Activated naive CD4-positive, alpha-beta T cell treated with anti-CD3 and anti-CD28 coated beads, Interleukin-2, amount 50 U/mL, for 16 hours (primary cell): ENCODE data around the gene SPATA2.
A peak's percentile ranks its signal among the peaks of the same experiment; 100 is the strongest.
"Not testable (repeated sequence)": the region's sequence is repeated elsewhere in the genome, so short reads cannot be mapped to it uniquely, and the experiment has no call there.

Experiments used
- DNase-seq: peaks from one replicate; pipeline ENCODE4 v3.0.0-alpha.2; 2020

The SPATA2 gene

DNA sequence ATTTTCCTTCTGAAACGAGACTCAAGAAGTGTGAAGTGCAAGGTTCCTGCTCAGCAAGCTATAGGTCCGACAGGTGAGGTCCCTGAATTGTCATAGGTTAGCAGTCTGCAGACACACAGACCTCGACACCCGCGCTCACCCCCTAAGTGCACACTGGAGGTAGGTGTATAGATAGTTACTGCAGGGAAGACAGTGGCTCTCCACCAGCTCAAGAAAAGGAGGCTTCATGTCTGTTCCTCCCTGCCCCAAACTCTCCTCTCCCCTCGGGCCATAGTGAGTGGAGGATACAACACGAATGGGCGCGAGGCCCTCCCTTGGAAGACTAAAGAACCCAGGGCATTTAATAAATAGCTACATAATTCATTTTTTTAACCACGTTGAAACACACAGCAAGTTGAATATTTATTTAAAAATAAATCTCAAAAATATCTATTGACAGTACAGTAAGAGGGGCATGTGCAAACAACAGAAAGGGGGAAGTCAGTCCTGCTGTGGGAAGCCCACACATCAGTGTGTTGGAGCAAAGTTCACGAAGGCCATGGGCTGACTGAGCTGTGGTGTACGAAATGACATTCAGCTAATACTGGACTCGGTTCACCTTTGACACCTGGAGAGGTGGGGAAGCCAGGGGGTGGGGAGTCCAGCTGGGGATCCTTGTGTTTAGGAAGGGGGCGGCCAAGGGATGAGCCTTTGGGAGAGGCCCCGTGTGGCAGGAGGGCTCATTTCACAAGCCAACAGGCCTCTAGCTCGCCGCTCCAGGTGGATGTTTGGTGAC lies 10.7 kb downstream of the SPATA2 start:
- no peak for DNase-seq

DNA sequence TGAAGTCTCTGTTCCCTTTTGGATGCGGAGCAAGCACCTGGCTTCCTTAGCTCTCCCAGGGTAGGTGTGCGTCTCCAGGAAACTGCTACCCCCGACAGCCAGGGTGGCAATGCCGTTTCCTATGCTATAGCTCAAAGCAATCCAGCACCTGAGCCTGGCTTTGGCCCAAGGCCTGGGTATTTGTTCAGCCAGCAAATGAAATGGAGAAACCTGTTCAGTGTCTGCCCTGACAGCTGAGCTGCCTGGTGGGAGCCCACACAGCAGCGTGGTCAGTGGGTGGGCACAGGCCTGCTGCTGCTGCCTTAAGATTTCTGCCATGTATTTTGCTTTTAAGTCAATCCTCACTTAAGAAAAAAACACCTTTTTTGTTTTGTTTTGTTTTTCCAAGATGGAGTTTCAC lies 13.7 kb downstream of the SPATA2 start:
- DNase-seq: no peak

DNA sequence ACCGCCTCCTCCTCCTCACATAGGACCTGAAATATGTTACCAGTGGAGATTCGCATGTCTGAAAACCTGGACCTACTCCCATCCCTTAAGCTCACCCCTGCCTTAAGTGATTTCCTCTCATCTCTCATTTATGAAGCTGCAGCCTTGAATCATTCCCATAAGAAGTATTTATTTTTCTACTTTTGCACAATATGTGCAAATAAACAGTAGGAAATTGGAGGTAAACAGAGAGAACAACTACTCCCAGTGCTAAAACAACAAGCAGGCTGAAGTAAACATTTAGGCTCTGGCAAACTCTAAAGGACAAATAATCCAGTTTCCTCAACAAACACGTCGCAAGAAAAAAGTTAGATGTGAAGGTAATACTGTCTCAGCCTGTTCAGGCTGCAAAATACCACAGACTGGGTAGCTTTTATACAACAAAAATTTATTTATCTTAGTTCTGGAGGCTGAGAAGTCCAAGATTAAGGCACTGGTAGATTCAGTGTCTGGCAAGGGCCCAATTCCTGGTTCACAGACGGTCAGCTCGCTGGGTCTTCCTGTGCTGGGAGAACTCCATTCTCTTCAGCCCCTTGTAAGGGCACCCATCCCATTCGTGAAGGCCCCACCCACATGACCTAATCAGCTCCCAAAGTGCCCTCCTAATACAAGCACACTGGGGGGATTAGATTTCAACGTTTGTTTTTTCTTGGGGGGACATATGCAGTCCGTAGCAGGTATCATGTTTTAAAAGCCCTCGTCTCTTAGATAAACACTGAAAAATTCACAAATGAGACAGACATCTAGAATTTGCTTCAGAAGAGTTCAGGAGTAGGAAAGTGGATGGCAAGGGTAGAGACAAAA lies 15.6 kb downstream of the SPATA2 start:
- no peak for DNase-seq

DNA sequence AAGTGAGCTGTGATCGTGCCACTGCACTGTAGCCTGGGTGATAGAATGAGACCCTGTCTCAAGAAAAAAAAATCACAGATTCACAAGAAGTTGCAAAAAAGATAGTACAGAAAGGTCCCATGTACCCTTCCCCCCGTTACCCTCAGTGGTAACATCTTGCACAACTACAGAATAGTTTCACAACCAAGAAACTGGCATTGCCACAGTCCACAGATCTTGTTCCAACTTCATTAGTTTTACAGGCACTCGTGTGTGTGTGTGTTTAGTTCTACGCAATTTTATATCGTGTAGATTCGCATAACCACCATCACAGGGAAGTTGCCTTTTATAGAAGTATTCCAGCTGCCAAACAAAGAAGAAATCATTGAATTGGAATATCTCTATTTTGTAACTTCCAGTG lies 19.1 kb downstream of the SPATA2 start:
- no peak for DNase-seq

- DNase-seq: not testable (repeated sequence)
Measured at GRCh38 chr20:49895474-49896093, 19.7 kb downstream of the SPATA2 start.

DNA sequence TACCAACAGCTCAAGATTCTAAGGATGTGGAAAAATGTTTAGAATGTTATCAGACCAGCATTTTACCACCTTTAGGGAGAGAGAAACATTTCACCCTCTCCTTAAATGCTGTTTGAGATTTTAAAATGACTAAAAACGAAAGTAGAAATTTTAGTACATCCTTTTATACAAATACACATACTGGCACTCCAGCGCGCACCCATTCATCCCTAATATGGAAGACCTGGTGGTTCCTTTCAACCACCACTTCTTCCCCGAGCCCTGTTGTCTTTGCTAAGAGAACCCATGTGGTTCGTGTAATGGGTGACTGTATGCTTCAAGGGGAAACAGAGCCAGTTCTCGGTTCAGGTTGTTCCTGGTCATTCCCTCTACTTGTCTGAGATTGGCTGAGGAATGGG lies 21.3 kb downstream of the SPATA2 start:
- no peak for DNase-seq

DNA sequence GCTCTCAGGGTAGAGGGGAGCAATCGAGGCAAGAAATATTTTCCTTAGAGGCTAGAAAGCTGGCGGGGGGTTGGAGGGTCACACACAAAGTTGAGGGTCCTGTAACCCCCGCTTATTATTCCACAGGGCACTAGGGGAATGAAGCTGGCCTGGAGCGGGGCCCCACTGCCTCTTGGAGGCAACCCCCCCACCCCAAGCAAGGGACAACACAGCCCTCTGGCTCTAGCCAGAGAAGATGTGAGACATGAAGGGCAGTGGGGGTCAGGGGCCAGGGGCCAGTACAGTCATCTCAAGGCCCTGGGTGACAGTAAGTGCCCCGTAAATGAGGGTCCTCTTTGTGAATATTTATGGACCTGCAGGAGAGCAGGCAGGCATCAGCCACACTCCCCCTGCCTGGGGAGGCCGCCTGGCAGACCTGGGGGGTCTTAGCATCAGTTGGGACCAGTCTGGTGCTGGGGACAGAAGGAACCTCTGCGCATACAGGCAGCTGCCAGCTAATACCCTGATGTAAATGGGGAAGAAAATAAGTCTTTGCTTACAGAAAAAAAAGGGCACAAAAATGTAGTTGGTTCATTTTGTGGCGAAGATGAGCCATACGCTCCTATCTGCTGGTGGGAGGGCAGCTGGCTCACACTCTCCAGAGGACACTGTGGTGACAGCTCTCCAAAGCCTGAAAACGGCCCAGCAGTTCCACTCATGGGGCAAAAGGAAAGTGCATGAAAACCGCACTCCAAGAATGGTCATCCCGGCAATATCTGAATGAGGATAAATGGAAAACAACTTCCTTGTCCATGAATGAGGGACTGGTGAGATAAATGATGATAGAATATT lies 21.9 kb downstream of the SPATA2 start:
- DNase-seq: no peak

GRCh38 chr20:49892817-49893216 lies 22.5 kb downstream of the SPATA2 start:
- no peak for DNase-seq

GRCh38 chr20:49892260-49892659 lies 23.1 kb downstream of the SPATA2 start:
- DNase-seq: no peak

DNA sequence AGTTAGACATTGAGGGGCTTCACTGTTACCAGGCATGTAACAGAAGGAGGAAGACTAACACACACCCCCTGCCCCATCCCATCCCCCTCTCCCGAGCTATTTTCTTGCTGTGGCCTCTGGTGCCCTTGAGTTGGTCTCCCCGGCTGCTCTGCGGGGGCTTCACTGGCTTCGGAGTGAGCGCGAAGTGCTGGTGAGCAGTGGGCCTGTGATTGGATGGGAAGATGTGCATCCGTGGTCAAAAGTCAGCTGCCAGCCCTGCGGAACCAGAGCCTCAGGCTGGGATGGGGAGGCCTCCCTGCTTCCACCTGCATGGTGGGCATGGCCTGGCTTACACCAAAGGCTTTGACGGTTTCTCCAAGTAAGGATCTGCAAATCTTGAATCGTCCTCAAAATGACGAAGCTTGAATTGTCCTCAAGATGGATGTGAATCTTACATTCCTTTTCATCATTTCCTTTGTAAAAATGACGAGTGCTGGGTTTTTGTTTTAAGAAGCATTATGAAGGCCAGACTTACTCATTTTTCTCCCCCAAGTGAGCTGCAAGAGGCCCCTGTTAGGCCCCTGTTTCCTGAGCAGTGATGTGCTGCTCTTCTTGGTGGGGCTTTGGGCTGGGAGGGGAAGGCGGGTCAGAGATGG lies 23.7 kb downstream of the SPATA2 start:
- DNase-seq: no peak

DNA sequence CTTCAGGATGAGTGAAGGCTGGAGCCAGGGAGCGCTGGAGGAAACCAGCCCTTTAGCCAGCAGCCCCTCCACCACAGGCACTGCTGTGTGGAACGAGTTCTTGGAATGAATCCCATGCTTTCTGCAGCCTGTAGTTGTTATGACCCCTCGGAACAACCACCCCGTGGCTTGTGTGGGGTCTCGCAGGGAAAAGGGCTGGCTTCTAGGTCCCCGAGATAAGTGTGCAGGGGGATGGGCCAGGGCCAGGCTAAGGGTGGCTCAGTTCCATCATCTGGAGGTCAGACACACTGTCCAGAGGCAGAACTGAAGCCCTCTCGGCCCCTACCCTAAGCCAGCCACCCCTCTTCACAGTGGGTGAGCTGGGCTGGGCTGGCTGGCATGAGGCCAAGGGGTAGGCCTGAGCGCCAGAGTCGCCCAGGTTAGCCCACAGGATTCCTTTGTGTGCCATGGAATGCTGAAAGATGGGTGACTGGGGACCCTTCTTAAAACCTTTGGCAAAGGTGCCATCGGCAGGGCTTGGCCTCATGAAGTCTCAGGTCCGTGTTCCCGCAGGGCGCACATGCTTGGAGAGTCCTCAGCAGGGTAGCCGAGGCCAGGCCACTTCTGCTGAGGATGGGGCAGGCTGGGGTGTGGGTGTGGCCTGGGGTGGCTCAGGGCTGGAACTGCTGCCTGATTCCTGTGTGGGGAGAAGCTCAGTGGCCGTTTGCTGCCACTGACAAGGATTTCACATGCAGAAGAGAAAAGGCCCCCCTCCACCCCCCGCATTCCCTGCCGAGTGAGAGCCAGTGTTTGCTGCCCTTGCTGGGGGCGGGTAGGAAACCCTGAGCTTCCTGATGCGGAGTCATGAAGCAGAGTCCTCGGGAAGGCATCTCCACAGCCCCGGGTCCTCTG lies 24.6 kb downstream of the SPATA2 start:
- no peak for DNase-seq

- no peak for DNase-seq
Measured at GRCh38 chr20:49889935-49890333, 25.4 kb downstream of the SPATA2 start.

DNA sequence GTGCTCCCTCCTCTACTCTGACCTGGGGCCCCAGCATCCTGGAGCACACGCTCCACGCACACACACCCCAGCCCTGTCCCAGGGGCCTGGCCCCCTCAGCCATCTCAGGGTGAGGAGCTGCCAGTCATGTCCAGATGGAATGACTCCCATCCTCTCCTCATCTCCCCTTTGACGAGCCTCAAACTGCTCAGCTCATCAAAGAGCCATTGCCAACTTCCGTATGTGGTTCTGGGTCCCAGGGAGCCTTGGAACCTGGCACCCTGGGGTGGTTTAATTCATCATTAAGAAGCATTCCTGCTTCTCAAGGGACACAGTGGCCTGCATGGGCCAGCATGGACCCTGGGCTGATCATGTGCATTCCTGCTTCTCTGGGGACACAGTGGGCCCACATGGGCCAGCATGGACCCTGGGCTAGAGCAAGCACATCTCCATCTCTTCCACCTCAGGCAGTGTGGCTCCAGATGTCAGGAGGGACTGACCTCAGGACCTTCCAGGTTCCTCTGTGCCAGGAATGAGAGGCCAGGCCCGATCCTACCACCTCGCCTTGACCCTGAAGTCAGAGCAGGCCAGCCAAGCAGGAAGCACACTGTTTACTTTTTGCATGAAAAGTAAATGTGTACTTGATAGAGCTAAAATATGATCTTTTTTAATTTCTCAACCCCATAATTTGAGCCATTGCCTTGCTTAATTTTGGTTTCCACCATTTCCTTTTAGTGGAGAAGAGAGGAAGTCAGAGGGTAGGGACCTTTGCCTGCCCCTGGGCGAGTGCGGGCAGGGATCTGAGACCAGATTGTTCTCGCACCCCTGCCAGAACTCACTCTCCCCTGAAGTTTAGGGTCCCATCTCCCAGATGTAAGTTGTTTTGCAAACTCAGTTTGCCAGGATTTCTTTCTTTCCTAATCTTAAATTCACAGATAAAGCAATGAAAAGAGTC lies 26.1 kb downstream of the SPATA2 start:
- no peak for DNase-seq

- DNase-seq: peak; percentile 52
Measured at GRCh38 chr20:49888212-49889000, 26.9 kb downstream of the SPATA2 start.

GRCh38 chr20:49887251-49888211 lies 27.8 kb downstream of the SPATA2 start:
- no peak for DNase-seq

DNA sequence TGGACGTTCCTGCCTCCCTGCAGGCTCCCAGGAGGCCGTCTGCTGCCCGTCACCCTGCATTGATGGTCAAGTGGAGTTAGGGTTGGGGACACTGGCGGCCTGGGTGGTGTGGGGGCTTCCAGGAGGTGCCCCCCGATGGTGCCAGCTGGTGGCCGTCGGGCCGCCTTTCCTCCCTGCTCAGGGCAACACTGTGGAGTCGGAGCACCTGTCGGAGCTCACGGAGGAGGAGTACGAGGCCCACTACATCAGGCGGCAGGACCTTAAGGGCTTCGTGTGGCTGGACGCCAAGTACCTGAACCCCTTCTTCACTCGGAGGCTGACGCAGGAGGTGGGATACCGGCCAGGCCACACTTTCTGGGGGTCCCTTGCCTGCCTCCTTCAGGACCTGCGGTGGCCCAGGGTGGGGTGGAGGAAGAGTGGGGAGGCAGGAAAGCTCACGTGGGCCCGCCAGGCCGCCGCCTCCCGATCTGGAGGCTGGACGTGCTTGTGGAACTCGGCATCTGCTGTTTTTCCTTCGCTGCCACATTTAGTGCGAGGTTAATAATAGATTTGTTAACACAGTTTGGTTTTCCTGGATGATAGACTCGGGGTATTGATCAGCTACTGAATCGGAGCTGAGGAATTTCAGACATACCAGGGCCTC lies 28.6 kb downstream of the SPATA2 start:
- no peak for DNase-seq

- no peak for DNase-seq
Measured at GRCh38 chr20:49885558-49886332, 29.6 kb downstream of the SPATA2 start.
